GM13977 (cell line): ENCODE results near the gene IRF2BP2.

Experiments
- DNase-seq: peaks from one replicate; pipeline ENCODE4 v3.0.0; 2012; ENCODE audit warnings: low spot score
- CTCF ChIP-seq: IDR thresholded peaks from 2 replicates; pipeline ENCODE4 v1.5.1; 2012; ENCODE audit warnings: mild to moderate bottlenecking, control low read depth; ENCODE audit not compliant: insufficient read depth; ENCODE audit errors: extremely low read depth, missing control alignments
- in situ Hi-C: fragments of 300-500 bp; cut with MboI; formaldehyde crosslinking; loops from one replicate; pipeline ENCODE4 v1.12.0; 2022; ENCODE audit warnings: low sequenced_read_pairs, low pct_unique_long_range_greater_than_20kb, mixed read lengths, inconsistent platforms; ENCODE audit not compliant: unreplicated experiment

Gene IRF2BP2

GRCh38 chr1:234610666-234611224 lies 767 bp upstream of the IRF2BP2 start:
- no peak for TF ChIP-seq CTCF
- peak; percentile 93 for DNase-seq
- in situ Hi-C loops = loop anchor here (10.0 kb wide), 1 partner anchor 224 kb away; no protein-coding TSS in a partner anchor

DNA sequence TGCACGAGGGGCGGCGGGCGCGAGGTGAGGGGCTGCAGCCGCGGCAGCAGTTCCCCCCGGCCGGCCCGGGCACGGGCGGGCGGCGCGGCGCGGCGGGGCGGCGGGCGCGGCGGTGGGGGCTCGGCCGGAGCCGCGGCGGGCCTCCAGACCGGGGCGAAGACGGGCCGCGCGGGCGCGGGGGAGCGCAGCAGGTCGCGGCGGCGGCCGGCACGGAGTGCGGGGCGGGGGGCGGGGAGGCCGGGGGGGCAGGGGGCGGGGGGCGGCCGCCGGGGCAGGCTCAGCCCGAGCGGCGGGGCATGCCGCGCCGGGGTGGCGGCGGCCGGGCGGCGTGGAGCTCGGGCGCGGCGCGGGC lies 311 bp downstream of the IRF2BP2 start:
- DNase-seq = no peak
- TF ChIP-seq CTCF = no peak
- in situ Hi-C loops = loop anchor here (10.0 kb wide), 1 partner anchor 225 kb away; no protein-coding TSS in a partner anchor

DNA sequence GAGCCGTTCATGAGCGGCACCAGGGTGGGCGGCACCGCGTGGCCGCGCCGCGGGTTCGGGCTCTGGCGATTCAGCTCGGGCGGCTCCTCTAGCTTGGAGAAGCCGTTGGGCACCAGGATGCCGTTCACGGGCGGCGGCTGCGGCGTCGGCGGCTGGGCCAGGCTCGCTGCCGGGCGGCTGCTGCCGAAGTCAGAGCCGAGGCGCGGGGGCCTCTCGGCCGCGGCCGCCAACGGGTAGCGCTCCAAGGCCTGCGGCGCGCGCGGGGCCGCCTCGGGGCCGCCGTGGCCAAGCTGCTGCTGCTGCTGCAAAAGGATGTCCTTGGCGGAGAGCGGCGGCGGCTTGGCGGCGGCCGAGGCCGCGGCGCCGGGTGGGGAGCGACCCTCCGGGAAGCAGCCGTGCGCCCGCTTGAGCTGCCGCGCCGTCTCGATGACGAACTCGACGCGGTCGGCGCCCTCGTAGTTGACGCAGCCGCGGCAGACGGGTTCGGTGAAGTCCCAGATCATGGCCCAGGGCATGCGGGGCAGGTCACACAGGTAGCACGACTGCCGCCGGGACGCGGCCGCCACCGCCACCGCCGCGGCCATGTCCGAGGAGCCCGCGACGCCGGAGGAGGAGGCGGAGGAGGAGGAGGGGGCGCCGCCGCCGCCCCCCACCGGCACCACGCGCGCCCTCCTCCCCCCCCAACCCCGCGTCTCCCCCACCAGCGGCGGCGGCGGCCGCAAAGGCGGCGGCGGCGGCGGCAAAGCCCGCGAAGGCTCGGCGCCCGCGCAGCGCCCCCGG lies 877 bp downstream of the IRF2BP2 start:
- in situ Hi-C loops = no loop called here
- DNase-seq = peak; percentile 66
- TF ChIP-seq CTCF = no peak

DNA sequence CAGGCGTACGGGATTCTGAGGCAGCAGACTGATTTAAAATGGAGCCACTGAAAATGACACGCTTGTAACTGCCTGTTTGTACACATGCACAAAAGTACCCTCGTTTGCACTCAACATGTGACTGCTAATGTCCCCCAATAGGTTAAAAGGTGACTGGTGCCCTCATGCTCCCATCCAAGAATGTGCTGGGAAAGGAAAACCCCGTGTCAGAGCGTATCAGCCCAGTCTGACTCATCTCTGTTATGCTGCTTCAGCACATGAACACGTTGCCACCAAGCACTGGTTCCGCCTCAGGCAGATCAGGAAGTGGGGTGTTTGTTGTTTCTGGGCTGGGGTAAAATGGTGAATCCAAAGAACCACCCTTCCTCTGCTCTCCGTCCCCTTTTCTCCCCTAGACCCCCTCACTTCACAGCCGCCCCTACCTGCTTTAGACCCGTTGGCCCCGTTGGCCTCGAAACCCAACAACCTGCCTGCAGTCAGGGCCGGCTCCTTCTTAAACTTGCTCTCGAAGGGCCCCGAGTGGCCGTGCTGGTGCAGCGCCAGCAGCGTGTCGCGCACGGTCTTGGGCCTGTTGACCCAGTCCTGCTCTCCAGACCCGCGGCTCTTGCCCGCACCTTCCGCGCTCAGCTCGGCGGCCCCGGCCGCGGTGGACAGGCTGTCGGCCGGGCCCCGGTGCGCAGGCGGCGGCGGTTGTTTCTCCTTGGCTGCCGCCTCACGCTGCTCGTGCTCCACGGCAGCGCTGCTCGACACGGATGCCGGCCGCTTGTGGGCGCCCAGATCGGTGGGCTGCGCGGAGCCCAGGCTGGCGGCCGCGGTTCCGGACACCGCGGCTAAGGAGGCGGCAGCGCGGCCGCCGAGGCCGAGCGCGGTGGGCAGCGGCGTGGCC lies 1.7 kb downstream of the IRF2BP2 start:
- peak; percentile 74 for DNase-seq
- peak; percentile 23 for TF ChIP-seq CTCF
- in situ Hi-C loops = no loop called here

GRCh38 chr1:234607109-234608024 lies 2.6 kb downstream of the IRF2BP2 start:
- in situ Hi-C loops = no loop called here
- DNase-seq = no peak
- TF ChIP-seq CTCF = no peak

DNA sequence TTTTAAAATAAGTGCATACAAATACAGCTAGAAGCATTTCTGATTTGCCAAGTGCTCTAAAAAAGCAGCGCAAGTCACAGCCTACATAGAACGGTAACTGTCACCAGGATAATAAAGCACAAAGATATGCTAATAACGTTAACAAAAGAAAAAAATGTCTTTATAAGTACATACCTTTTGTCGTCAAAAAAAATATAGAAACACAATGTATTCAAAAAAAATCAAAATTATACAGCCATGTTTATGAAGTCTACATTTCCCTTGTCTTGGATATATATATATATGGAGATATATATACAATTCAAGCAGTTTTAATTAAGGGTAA lies 3.2 kb downstream of the IRF2BP2 start:
- no peak for DNase-seq
- TF ChIP-seq CTCF = no peak
- in situ Hi-C loops = no loop called here
